ENCODE data around the gene FAXDC2. TPM values are rescaled to one million over a fixed set of nuclear protein-coding genes. Genes with fewer than 3 reads are reported as not detected.

The FAXDC2 gene
- total RNA-seq, 1 donor from 2014 or later = 7.3 TPM

DNA sequence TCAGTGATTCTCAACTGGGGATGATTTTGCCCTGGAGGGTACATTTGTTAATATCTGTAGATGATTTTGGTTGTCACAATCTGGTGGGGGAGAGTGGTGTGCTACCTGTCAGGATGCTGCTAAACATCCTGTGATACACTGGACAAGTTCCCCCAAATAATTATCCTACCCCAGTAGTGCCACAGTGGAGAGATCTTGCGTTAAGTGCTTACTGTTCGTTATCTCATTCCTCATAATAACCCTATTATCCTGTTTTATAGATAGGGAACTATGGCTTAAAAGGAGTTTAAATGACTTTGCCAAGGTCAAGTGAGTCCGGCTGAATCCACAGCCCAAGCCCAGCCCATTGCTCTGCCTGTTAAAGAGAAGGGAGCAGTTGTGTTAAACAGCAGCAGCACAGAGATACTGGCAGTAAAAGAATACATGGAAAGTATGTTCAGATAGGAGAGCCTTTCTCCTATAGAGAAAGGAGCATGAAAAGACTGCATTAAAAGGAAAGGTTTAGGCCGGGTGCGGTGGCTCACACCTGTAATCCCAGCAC is 23.5 kb upstream of the FAXDC2 start:
- Histone ChIP-seq H3K9ac (no peak overlapping the region), H3K27ac (no peak overlapping the region), H3F3A (ENCODE audit: low read depth) (no peaks in the 10 kb centered on the region), H3K9me3 (ENCODE audit: low read depth) (no peaks in the 10 kb centered on the region), H3K4me3 (no peak overlapping the region), H3K79me2 (ENCODE audit: low read depth) (peaks cover 4% of the 10 kb centered on the region), H4K20me1 (ENCODE audit: low read depth) (no peaks in the 10 kb centered on the region), H3K4me2 (no peak overlapping the region), H2AFZ (replicated peaks) (no peak overlapping the region), H3K36me3 (peaks cover 11% of the 10 kb centered on the region), H3K4me1 (no peaks in the 10 kb centered on the region), H3K27me3 (no peaks in the 10 kb centered on the region)
- H3K27ac Mint-ChIP-seq = no peak overlapping the region
- TF ChIP-seq, protein P1, sequence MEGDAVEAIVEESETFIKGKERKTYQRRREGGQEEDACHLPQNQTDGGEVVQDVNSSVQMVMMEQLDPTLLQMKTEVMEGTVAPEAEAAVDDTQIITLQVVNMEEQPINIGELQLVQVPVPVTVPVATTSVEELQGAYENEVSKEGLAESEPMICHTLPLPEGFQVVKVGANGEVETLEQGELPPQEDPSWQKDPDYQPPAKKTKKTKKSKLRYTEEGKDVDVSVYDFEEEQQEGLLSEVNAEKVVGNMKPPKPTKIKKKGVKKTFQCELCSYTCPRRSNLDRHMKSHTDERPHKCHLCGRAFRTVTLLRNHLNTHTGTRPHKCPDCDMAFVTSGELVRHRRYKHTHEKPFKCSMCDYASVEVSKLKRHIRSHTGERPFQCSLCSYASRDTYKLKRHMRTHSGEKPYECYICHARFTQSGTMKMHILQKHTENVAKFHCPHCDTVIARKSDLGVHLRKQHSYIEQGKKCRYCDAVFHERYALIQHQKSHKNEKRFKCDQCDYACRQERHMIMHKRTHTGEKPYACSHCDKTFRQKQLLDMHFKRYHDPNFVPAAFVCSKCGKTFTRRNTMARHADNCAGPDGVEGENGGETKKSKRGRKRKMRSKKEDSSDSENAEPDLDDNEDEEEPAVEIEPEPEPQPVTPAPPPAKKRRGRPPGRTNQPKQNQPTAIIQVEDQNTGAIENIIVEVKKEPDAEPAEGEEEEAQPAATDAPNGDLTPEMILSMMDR (IDR thresholded peaks at IDR 0.05) = no peak
- no peak for TF ChIP-seq EZH2 (IDR thresholded peaks at IDR 0.05)
- no peak for TF ChIP-seq EZH2phosphoT487 (IDR thresholded peaks at IDR 0.05)
- DNase-seq (ENCODE audit: low spot score) = no peak
- H3K9me3 Mint-ChIP-seq = peaks cover under 1% of the 10 kb centered on the region
- no peaks in the 10 kb centered on the region for H3K27me3 Mint-ChIP-seq (ENCODE audit: insufficient read depth, low read depth)
- H3K4me3 Mint-ChIP-seq = no peak overlapping the region
- H3K36me3 Mint-ChIP-seq = peaks cover 45% of the 10 kb centered on the region
- H3K4me1 Mint-ChIP-seq = no peaks in the 10 kb centered on the region

DNA sequence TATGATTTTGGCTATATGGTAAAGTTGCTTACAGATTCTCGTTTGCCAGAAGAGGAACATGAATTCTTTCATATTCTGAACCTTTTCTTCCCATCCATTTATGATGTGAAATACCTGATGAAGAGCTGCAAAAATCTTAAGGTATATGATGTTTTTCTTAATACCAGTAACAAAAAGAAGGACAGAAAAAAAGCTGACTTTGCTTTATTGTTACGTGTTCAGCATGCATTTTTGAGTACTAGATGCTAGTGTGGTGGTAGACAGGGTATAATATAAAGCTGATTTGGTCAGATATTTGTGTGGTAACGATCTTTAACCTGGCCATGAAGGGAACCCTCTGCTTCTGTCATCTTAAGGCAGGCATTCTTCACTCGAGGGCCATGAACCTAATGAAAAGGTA is 21.3 kb upstream of the FAXDC2 start:
- peaks cover 41% of the 10 kb centered on the region for H3K36me3 Mint-ChIP-seq
- no peaks in the 10 kb centered on the region for H3K9me3 Mint-ChIP-seq
- peaks cover 11% of the 10 kb centered on the region for H3K36me3 ChIP-seq

DNA sequence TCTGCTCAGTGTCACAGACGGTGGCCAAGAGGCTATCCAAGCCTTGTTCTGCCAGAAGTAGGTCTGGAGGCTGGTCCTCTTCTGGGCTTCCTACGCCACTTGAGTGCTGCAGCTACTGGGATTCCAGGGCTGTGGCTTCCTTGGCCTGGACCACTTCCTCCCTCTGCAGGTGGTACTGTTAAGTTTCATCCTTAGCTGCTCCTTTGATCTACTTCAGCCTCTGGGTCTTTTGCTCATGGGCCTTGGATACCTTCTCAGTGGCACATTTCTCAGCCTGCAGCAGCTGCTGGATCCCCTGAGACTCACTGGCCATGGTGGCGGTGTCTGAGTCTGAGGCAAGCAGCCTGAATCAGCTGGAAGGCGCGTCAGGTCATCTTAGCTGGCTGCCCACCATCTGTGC is 18.3 kb upstream of the FAXDC2 start:
- Mint-ChIP-seq H3K4me1 (no peaks in the 10 kb centered on the region), H3K4me3 (no peak overlapping the region), H3K9me3 (no peaks in the 10 kb centered on the region), H3K27ac (no peak overlapping the region), H3K27me3 (ENCODE audit: insufficient read depth, low read depth) (no peaks in the 10 kb centered on the region), H3K36me3 (peaks cover 39% of the 10 kb centered on the region)
- Histone ChIP-seq H3K9ac (no peak overlapping the region), H3K4me2 (no peak overlapping the region), H3K79me2 (ENCODE audit: low read depth) (peaks cover 46% of the 10 kb centered on the region), H3K4me3 (no peak overlapping the region), H3K4me1 (no peaks in the 10 kb centered on the region), H3K27me3 (no peaks in the 10 kb centered on the region), H4K20me1 (ENCODE audit: low read depth) (no peaks in the 10 kb centered on the region), H3K9me3 (ENCODE audit: low read depth) (no peaks in the 10 kb centered on the region), H3F3A (ENCODE audit: low read depth) (no peaks in the 10 kb centered on the region), H3K36me3 (peaks cover 14% of the 10 kb centered on the region), H2AFZ (replicated peaks) (no peak overlapping the region), H3K27ac (no peak overlapping the region)
- DNase-seq (ENCODE audit: low spot score) = no peak
- TF ChIP-seq EZH2 (IDR thresholded peaks at IDR 0.05) = no peak
- TF ChIP-seq, protein P1 (IDR thresholded peaks at IDR 0.05) = peak; percentile 10
- TF ChIP-seq EZH2phosphoT487 (IDR thresholded peaks at IDR 0.05) = no peak

More for the DNA sequence above, 21.3 kb upstream of the FAXDC2 start:
- no peak overlapping the region for H3K9ac ChIP-seq
- TF ChIP-seq, protein P1 (IDR thresholded peaks at IDR 0.05) = no peak
- no peak for TF ChIP-seq EZH2phosphoT487 (IDR thresholded peaks at IDR 0.05)
- TF ChIP-seq EZH2 (IDR thresholded peaks at IDR 0.05) = no peak
- H3K27me3 Mint-ChIP-seq (ENCODE audit: insufficient read depth, low read depth) = no peaks in the 10 kb centered on the region
- no peaks in the 10 kb centered on the region for H3K4me1 Mint-ChIP-seq
- H3F3A ChIP-seq (ENCODE audit: low read depth) = no peaks in the 10 kb centered on the region
- no peak overlapping the region for H3K4me3 ChIP-seq
- no peaks in the 10 kb centered on the region for H3K9me3 ChIP-seq (ENCODE audit: low read depth)
- no peak overlapping the region for H3K4me2 ChIP-seq
- no peaks in the 10 kb centered on the region for H3K27me3 ChIP-seq
- no peak overlapping the region for H3K27ac Mint-ChIP-seq
- no peak overlapping the region for H3K27ac ChIP-seq
- H4K20me1 ChIP-seq (ENCODE audit: low read depth) = no peaks in the 10 kb centered on the region
- no peaks in the 10 kb centered on the region for H3K4me1 ChIP-seq
- H3K4me3 Mint-ChIP-seq = no peak overlapping the region
- H2AFZ ChIP-seq (replicated peaks) = no peak overlapping the region
- DNase-seq (ENCODE audit: low spot score) = no peak
- peaks cover 16% of the 10 kb centered on the region for H3K79me2 ChIP-seq (ENCODE audit: low read depth)

Measured in neural progenitor cell (in vitro differentiated cells).